Sigmoid colon (tissue), 3 donors: ENCODE data around the gene STKLD1.

Experiments used
- POLR2A ChIP-seq, 2 donors: fragments of 450-650 bp; IDR thresholded peaks; one replicate each; pipeline ENCODE4 v1.6.1; 2016; ENCODE audit warnings: antibody characterized with exemption in 2 of 2, mild to moderate bottlenecking in 2 of 2, moderate library complexity in 2 of 2
- TF ChIP-seq, protein P1 (sequence below), 4 experiments: fragments of 450-650 bp in 3 of 4; fragments of 200-600 bp in 1 of 4; IDR thresholded peaks; one replicate each; pipeline ENCODE4 v1.5.1; 2016 to 2019; ENCODE audit warnings: antibody characterized with exemption in 4 of 4, mild to moderate bottlenecking in 3 of 4, moderate library complexity in 2 of 4

GRCh38 chr9:133331641-133332380 is 44.4 kb upstream of the STKLD1 start:
- TF ChIP-seq, protein P1, sequence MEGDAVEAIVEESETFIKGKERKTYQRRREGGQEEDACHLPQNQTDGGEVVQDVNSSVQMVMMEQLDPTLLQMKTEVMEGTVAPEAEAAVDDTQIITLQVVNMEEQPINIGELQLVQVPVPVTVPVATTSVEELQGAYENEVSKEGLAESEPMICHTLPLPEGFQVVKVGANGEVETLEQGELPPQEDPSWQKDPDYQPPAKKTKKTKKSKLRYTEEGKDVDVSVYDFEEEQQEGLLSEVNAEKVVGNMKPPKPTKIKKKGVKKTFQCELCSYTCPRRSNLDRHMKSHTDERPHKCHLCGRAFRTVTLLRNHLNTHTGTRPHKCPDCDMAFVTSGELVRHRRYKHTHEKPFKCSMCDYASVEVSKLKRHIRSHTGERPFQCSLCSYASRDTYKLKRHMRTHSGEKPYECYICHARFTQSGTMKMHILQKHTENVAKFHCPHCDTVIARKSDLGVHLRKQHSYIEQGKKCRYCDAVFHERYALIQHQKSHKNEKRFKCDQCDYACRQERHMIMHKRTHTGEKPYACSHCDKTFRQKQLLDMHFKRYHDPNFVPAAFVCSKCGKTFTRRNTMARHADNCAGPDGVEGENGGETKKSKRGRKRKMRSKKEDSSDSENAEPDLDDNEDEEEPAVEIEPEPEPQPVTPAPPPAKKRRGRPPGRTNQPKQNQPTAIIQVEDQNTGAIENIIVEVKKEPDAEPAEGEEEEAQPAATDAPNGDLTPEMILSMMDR (IDR thresholded peaks at IDR 0.05), result no peak
- no peak for TF ChIP-seq POLR2A (IDR thresholded peaks at IDR 0.05)
